Loucy (cell line): Measurements from ENCODE around the gene CNKSR2.

ENCODE experiments used
- H2AFZ ChIP-seq: fragments of 200-600 bp; sonication (generic); 2 replicates; pipeline ENCODE4 v1.6.0; 2016; ENCODE audit warnings: antibody characterized with exemption, mild to moderate bottlenecking, low read length, moderate library complexity
- H3F3A ChIP-seq: fragments of 200-600 bp; 2 replicates; pipeline ENCODE4 v1.6.0; 2016; ENCODE audit warnings: antibody characterized with exemption, low read depth, mild to moderate bottlenecking
- H3K27me3 ChIP-seq: fragments of 200-600 bp; sonication (generic); 2 replicates; pipeline ENCODE4 v1.6.1; 2014; ENCODE audit warnings: low read length, mild to moderate bottlenecking; ENCODE audit not compliant: insufficient read depth, poor library complexity, severe bottlenecking
- H3K36me3 ChIP-seq: fragments of 200-600 bp; sonication (generic); 2 replicates; pipeline ENCODE4 v1.6.1; 2016; ENCODE audit warnings: low read length; ENCODE audit not compliant: insufficient read depth
- H3K4me1 ChIP-seq: fragments of 200-600 bp; sonication (generic); 2 replicates; pipeline ENCODE4 v1.5.1; 2014; ENCODE audit warnings: low read length, mild to moderate bottlenecking; ENCODE audit not compliant: insufficient read depth, poor library complexity, severe bottlenecking
- H3K4me2 ChIP-seq: fragments of 200-600 bp; sonication (generic); 2 replicates; pipeline ENCODE4 v1.6.0; 2014; ENCODE audit warnings: antibody characterized with exemption, low read length, low read depth, mild to moderate bottlenecking; ENCODE audit not compliant: poor library complexity, severe bottlenecking
- H3K4me3 ChIP-seq: fragments of 200-600 bp; sonication (generic); 2 replicates; pipeline ENCODE4 v1.5.1; 2014; ENCODE audit warnings: low read length, mild to moderate bottlenecking, mixed read lengths; ENCODE audit not compliant: poor library complexity, severe bottlenecking
- H3K79me2 ChIP-seq: fragments of 200-600 bp; sonication (generic); 2 replicates; pipeline ENCODE4 v1.6.1; 2014; ENCODE audit warnings: low read length; ENCODE audit not compliant: insufficient read depth
- H3K9ac ChIP-seq: fragments of 200-600 bp; sonication (generic); 2 replicates; pipeline ENCODE4 v1.6.0; 2014; ENCODE audit warnings: mild to moderate bottlenecking, low read depth, low read length, moderate library complexity; ENCODE audit not compliant: poor library complexity, severe bottlenecking
- H3K9me2 ChIP-seq: fragments of 200-600 bp; sonication (generic); replicated peaks from 2 replicates; pipeline ENCODE4 v1.6.1; 2016; ENCODE audit warnings: low read depth, low read length, mixed read lengths
- H3K9me3 ChIP-seq: fragments of 200-600 bp; sonication (generic); 2 replicates; pipeline ENCODE4 v1.6.1; 2014; ENCODE audit warnings: mild to moderate bottlenecking, antibody characterized with exemption, low read length, low read depth; ENCODE audit not compliant: insufficient read depth
- H4K20me1 ChIP-seq: fragments of 200-600 bp; sonication (generic); 2 replicates; pipeline ENCODE4 v1.6.0; 2014; ENCODE audit warnings: antibody characterized with exemption, low read length, mild to moderate bottlenecking; ENCODE audit not compliant: insufficient read depth, poor library complexity, severe bottlenecking
- CTCF ChIP-seq: fragments of 200-600 bp; sonication (generic); conservative IDR thresholded peaks from 2 replicates; pipeline ENCODE4 v1.5.1; 2014; ENCODE audit warnings: mild to moderate bottlenecking, antibody characterized with exemption, low read length
- EZH2phosphoT487 ChIP-seq: fragments of 200-600 bp; IDR thresholded peaks from 2 replicates; pipeline ENCODE4 v1.6.1; 2018; ENCODE audit warnings: antibody characterized with exemption, mild to moderate bottlenecking, moderate library complexity, borderline replicate concordance

The CNKSR2 gene

GRCh38 chrX:21623778-21624501 lies 249.7 kb downstream of the CNKSR2 start:
- H3K79me2 ChIP-seq: no peaks in the 10 kb centered on the region
- no peak overlapping the region for H3K4me3 ChIP-seq
- H3K9me3 ChIP-seq: no peaks in the 10 kb centered on the region
- no peak overlapping the region for H3K9ac ChIP-seq
- H3K4me1 ChIP-seq: no peaks in the 10 kb centered on the region
- H3K9me2 ChIP-seq: no peaks in the 10 kb centered on the region
- no peaks in the 10 kb centered on the region for H4K20me1 ChIP-seq
- no peaks in the 10 kb centered on the region for H3F3A ChIP-seq
- H2AFZ ChIP-seq: no peak overlapping the region
- H3K4me2 ChIP-seq: no peak overlapping the region
- TF ChIP-seq EZH2phosphoT487 (no peak), CTCF (no peak)
- no peaks in the 10 kb centered on the region for H3K27me3 ChIP-seq
- no peaks in the 10 kb centered on the region for H3K36me3 ChIP-seq

- Histone ChIP-seq H2AFZ (no peak overlapping the region), H4K20me1 (no peaks in the 10 kb centered on the region), H3K79me2 (no peaks in the 10 kb centered on the region), H3K9me3 (no peaks in the 10 kb centered on the region), H3K4me2 (no peak overlapping the region), H3F3A (no peaks in the 10 kb centered on the region), H3K4me3 (no peak overlapping the region), H3K27me3 (no peaks in the 10 kb centered on the region), H3K9me2 (no peaks in the 10 kb centered on the region), H3K4me1 (no peaks in the 10 kb centered on the region), H3K9ac (no peak overlapping the region), H3K36me3 (no peaks in the 10 kb centered on the region)
- no peak for TF ChIP-seq CTCF
- TF ChIP-seq EZH2phosphoT487: no peak
Observed at GRCh38 chrX:21632027-21632426, 257.8 kb downstream of the CNKSR2 start.

GRCh38 chrX:21638311-21638710 lies 264.1 kb downstream of the CNKSR2 start:
- no peak for TF ChIP-seq CTCF
- no peak for TF ChIP-seq EZH2phosphoT487
- Histone ChIP-seq H3K4me2 (no peak overlapping the region), H3K4me3 (no peak overlapping the region), H3K9me2 (no peaks in the 10 kb centered on the region), H2AFZ (no peak overlapping the region), H3K9ac (no peak overlapping the region), H3F3A (no peaks in the 10 kb centered on the region), H3K27me3 (no peaks in the 10 kb centered on the region), H3K36me3 (no peaks in the 10 kb centered on the region), H3K79me2 (no peaks in the 10 kb centered on the region), H3K4me1 (no peaks in the 10 kb centered on the region), H4K20me1 (no peaks in the 10 kb centered on the region), H3K9me3 (no peaks in the 10 kb centered on the region)
